Fibroblast of the aortic adventitia (primary cell): ENCODE results near the gene FGF2. TPM values are rescaled to one million over a fixed set of nuclear protein-coding genes. Genes with fewer than 3 reads are reported as not detected.
A peak's percentile ranks its signal among the peaks of the same experiment; 100 is the strongest.

Source experiments
- DNase-seq: peaks from one replicate; pipeline ENCODE4 v3.0.0-alpha.2; 2010; ENCODE audit warnings: low read depth
- H3K4me3 ChIP-seq: 2 replicates; pipeline ENCODE4 v1.5.1; 2011; ENCODE audit warnings: low read depth, mild to moderate bottlenecking, control low read depth, low read length, moderate library complexity
- CTCF ChIP-seq: IDR thresholded peaks from 2 replicates; pipeline ENCODE4 v1.5.1; 2011; ENCODE audit warnings: mild to moderate bottlenecking, low read length, control low read depth, inconsistent platforms; ENCODE audit not compliant: insufficient read depth
- total RNA-seq: library from RNA; depleted of rRNA; stranded (reverse); fragments of >200 nt; gene quantifications from 2 replicates; pipeline ENCODE4 v1.2.3, GENCODE V29; 2012; ENCODE audit warnings: low replicate concordance

FGF2 gene
- total RNA-seq, 1 donor = 79.5 TPM

GRCh38 chr4:122912810-122913575 is 86.4 kb downstream of the FGF2 start:
- TF ChIP-seq CTCF = no peak
- H3K4me3 ChIP-seq = no peak overlapping the region
- no peak for DNase-seq

GRCh38 chr4:122914292-122914904 is 87.8 kb downstream of the FGF2 start:
- DNase-seq = peak; percentile 79
- peak; percentile 52 for TF ChIP-seq CTCF
- H3K4me3 ChIP-seq = no peak overlapping the region

GRCh38 chr4:122914938-122915337 is 88.3 kb downstream of the FGF2 start:
- DNase-seq = peak; percentile 64
- no peak for TF ChIP-seq CTCF
- H3K4me3 ChIP-seq = no peak overlapping the region

- DNase-seq = peak; percentile 42
Measured at GRCh38 chr4:122917731-122918130, 91.1 kb downstream of the FGF2 start.

GRCh38 chr4:122920473-122920872 is 93.8 kb downstream of the FGF2 start:
- no peak for TF ChIP-seq CTCF
- H3K4me3 ChIP-seq = no peak overlapping the region
- DNase-seq = no peak

More at GRCh38 chr4:122917731-122918130, 91.1 kb downstream of the FGF2 start:
- TF ChIP-seq CTCF = no peak
- no peak overlapping the region for H3K4me3 ChIP-seq

GRCh38 chr4:122921300-122921699 is 94.7 kb downstream of the FGF2 start:
- H3K4me3 ChIP-seq = peak overlapping the region; percentile 85
- no peak for TF ChIP-seq CTCF
- DNase-seq = no peak
